SH-SY5Y (cell line): ENCODE data around the gene MLLT3.

ENCODE experiments used
- GATA2 ChIP-seq: IDR thresholded peaks from 2 replicates; pipeline ENCODE4 v1.6.1; 2011; ENCODE audit warnings: mild to moderate bottlenecking, low read depth, low read length
- GATA3 ChIP-seq: IDR thresholded peaks from 2 replicates; pipeline ENCODE4 v1.6.1; 2011; ENCODE audit warnings: low read depth, mild to moderate bottlenecking, low read length, moderate library complexity

GRCh38 chr9:20491612-20492011, 130.7 kb downstream of the MLLT3 start:
- TF ChIP-seq GATA2 (no peak), GATA3 (no peak)
